SK-N-SH treated with all-trans-retinoic acid at 6 μM for 48 hours (cell line): ENCODE results near the gene RPL3.

Experiments used
- ATAC-seq: fragments of 200-7000 bp; cut with Tn5 transposase; 3 replicates; pipeline ENCODE4 v1.9.1; 2020; ENCODE audit warnings: mild to moderate bottlenecking, moderate library complexity
- CSDC2 ChIP-seq: fragments of 250-450 bp; sonication (Bioruptor Pico); IDR thresholded peaks from 2 replicates; pipeline ENCODE4 v1.5.0; 2020; ENCODE audit warnings: mild to moderate bottlenecking, moderate library complexity
- ISL1 ChIP-seq: fragments of 250-450 bp; sonication (Bioruptor Pico); IDR thresholded peaks from 2 replicates; pipeline ENCODE4 v2.1.2; 2022; ENCODE audit warnings: mild to moderate bottlenecking, moderate library complexity
- OSR1 ChIP-seq: fragments of 250-450 bp; sonication (Bioruptor Pico); IDR thresholded peaks from 2 replicates; pipeline ENCODE4 v1.8.0; 2022; ENCODE audit warnings: moderate library complexity, mild to moderate bottlenecking, inconsistent platforms
- PPARA ChIP-seq: fragments of 250-450 bp; sonication (Bioruptor Pico); IDR thresholded peaks from 2 replicates; pipeline ENCODE4 v1.5.0; 2020; ENCODE audit warnings: mild to moderate bottlenecking, borderline replicate concordance
- RARB ChIP-seq: fragments of 250-450 bp; sonication (Bioruptor Pico); IDR thresholded peaks from 2 replicates; pipeline ENCODE4 v1.8.0; 2021; ENCODE audit warnings: mild to moderate bottlenecking, moderate library complexity
- SNAI2 ChIP-seq: fragments of 250-450 bp; sonication (Bioruptor Pico); IDR thresholded peaks from 2 replicates; pipeline ENCODE4 v1.5.0; 2020; ENCODE audit warnings: mild to moderate bottlenecking, moderate library complexity
- TCF4 ChIP-seq: fragments of 250-450 bp; sonication (Bioruptor Pico); IDR thresholded peaks from 2 replicates; pipeline ENCODE4 v1.8.0; 2021; ENCODE audit warnings: mild to moderate bottlenecking, moderate library complexity, borderline replicate concordance
- TOX ChIP-seq: fragments of 250-450 bp; sonication (Bioruptor Pico); IDR thresholded peaks from 2 replicates; pipeline ENCODE4 v1.8.0; 2021; ENCODE audit warnings: mild to moderate bottlenecking, moderate library complexity, borderline replicate concordance
- ZC3H10 ChIP-seq: fragments of 250-450 bp; sonication (Bioruptor Pico); IDR thresholded peaks from 2 replicates; pipeline ENCODE4 v1.5.1; 2021; ENCODE audit warnings: mild to moderate bottlenecking, moderate library complexity
- ZFP3 ChIP-seq: fragments of 250-450 bp; sonication (Bioruptor Pico); IDR thresholded peaks from 2 replicates; pipeline ENCODE4 v1.5.0; 2020; ENCODE audit warnings: mild to moderate bottlenecking, moderate library complexity
- ZNF565 ChIP-seq: fragments of 450-650 bp; formaldehyde crosslinking; conservative IDR thresholded peaks from 2 replicates; pipeline ENCODE4 v1.5.0; 2020; ENCODE audit warnings: low read depth, mild to moderate bottlenecking, moderate library complexity
- ZNF70 ChIP-seq: fragments of 450-650 bp; formaldehyde crosslinking; IDR thresholded peaks from 2 replicates; pipeline ENCODE4 v1.5.0; 2020; ENCODE audit warnings: mild to moderate bottlenecking, moderate library complexity
- ZNF8 ChIP-seq: fragments of 450-650 bp; formaldehyde crosslinking; IDR thresholded peaks from 2 replicates; pipeline ENCODE4 v1.5.0; 2020; ENCODE audit warnings: mild to moderate bottlenecking, moderate library complexity
- TF ChIP-seq, protein P1 (sequence below): fragments of 250-450 bp; sonication (Bioruptor Pico); IDR thresholded peaks from 2 replicates; pipeline ENCODE4 v1.5.1; 2021; ENCODE audit warnings: mild to moderate bottlenecking, moderate library complexity
- TF ChIP-seq, protein P2 (sequence below): fragments of 250-450 bp; sonication (Bioruptor Pico); IDR thresholded peaks from 2 replicates; pipeline ENCODE4 v1.8.0; 2021; ENCODE audit warnings: low read depth, mild to moderate bottlenecking, moderate library complexity, borderline replicate concordance
- TF ChIP-seq, protein P3 (sequence below): fragments of 250-450 bp; sonication (Bioruptor Pico); IDR thresholded peaks from 2 replicates; pipeline ENCODE4 v1.5.0; 2020; ENCODE audit warnings: mild to moderate bottlenecking, moderate library complexity
- TF ChIP-seq, protein P4 (sequence below): fragments of 250-450 bp; sonication (Bioruptor Pico); IDR thresholded peaks from 2 replicates; pipeline ENCODE4 v1.5.1; 2020; ENCODE audit warnings: low read depth, mild to moderate bottlenecking, moderate library complexity
- TF ChIP-seq, protein P5 (sequence below): fragments of 250-450 bp; sonication (Bioruptor Pico); IDR thresholded peaks from 2 replicates; pipeline ENCODE4 v1.8.0; 2020; ENCODE audit warnings: mild to moderate bottlenecking, moderate library complexity, borderline replicate concordance

Gene RPL3

DNA sequence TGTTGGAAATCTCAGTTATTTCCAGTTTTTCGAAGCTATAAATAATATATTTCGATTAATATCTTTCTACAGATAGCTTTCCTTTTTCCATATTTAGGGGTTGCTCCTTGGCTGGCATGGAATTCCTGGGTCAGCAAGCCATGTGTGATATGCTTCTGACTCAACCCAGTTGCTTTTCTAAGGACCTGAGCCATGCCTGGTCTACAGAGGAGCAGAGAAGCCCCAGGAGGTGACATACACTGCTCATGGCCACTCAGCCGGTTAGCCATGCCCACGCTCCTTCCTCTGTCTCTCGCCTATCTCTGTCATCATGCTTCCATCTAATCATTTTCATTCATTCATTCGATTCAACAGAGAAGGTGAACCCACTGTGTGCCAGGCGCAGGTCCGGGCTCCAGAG is 51.4 kb downstream of the RPL3 start:
- TF ChIP-seq, protein P1, sequence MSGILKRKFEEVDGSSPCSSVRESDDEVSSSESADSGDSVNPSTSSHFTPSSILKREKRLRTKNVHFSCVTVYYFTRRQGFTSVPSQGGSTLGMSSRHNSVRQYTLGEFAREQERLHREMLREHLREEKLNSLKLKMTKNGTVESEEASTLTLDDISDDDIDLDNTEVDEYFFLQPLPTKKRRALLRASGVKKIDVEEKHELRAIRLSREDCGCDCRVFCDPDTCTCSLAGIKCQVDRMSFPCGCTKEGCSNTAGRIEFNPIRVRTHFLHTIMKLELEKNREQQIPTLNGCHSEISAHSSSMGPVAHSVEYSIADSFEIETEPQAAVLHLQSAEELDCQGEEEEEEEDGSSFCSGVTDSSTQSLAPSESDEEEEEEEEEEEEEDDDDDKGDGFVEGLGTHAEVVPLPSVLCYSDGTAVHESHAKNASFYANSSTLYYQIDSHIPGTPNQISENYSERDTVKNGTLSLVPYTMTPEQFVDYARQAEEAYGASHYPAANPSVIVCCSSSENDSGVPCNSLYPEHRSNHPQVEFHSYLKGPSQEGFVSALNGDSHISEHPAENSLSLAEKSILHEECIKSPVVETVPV: no peak
- TF ChIP-seq, protein P2, sequence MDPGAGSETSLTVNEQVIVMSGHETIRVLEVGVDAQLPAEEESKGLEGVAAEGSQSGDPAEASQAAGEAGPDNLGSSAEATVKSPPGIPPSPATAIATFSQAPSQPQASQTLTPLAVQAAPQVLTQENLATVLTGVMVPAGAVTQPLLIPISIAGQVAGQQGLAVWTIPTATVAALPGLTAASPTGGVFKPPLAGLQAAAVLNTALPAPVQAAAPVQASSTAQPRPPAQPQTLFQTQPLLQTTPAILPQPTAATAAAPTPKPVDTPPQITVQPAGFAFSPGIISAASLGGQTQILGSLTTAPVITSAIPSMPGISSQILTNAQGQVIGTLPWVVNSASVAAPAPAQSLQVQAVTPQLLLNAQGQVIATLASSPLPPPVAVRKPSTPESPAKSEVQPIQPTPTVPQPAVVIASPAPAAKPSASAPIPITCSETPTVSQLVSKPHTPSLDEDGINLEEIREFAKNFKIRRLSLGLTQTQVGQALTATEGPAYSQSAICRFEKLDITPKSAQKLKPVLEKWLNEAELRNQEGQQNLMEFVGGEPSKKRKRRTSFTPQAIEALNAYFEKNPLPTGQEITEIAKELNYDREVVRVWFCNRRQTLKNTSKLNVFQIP (CRISPR knock-in tag): no peak
- TF ChIP-seq ZNF70 (no peak), CSDC2 (CRISPR knock-in tag) (no peak), TOX (no peak), ISL1 (no peak)
- TF ChIP-seq, protein P3, sequence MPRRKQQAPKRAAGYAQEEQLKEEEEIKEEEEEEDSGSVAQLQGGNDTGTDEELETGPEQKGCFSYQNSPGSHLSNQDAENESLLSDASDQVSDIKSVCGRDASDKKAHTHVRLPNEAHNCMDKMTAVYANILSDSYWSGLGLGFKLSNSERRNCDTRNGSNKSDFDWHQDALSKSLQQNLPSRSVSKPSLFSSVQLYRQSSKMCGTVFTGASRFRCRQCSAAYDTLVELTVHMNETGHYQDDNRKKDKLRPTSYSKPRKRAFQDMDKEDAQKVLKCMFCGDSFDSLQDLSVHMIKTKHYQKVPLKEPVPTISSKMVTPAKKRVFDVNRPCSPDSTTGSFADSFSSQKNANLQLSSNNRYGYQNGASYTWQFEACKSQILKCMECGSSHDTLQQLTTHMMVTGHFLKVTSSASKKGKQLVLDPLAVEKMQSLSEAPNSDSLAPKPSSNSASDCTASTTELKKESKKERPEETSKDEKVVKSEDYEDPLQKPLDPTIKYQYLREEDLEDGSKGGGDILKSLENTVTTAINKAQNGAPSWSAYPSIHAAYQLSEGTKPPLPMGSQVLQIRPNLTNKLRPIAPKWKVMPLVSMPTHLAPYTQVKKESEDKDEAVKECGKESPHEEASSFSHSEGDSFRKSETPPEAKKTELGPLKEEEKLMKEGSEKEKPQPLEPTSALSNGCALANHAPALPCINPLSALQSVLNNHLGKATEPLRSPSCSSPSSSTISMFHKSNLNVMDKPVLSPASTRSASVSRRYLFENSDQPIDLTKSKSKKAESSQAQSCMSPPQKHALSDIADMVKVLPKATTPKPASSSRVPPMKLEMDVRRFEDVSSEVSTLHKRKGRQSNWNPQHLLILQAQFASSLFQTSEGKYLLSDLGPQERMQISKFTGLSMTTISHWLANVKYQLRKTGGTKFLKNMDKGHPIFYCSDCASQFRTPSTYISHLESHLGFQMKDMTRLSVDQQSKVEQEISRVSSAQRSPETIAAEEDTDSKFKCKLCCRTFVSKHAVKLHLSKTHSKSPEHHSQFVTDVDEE (CRISPR knock-in tag): no peak
- ATAC-seq: no peak

DNA sequence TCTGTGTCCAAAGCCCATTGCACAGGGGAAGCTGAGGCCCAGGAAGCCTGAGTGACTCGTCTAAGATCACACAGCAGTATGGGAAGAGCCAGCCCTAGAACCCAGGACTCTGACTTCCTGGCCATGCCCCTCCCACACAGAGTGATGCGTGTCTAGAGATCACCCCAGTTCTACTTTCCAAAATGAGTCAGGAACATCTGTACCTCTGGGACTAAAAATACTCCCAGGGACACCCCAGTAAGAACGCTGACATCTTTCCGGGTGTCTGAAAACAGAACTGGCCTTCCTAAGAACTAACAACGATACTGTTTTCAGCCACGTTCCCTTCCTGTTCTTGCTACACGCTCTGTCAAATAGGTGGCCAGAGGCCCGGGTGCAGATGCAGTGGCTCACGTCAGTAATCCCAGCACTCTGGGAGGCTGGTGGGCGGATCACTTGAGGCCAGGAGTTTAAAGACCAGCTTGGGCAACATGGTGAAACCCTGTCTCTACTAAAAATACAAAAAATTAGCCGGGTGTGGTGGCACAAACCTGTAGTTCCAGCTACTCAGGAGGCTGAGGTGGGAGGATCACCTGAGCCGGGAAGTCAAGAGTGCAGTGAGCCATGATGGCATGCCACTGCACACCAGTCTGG is 52.9 kb downstream of the RPL3 start:
- ATAC-seq: no peak
- no peak for TF ChIP-seq ZFP3 (CRISPR knock-in tag)
- no peak for TF ChIP-seq PPARA (CRISPR knock-in tag)
- TF ChIP-seq OSR1: no peak
- no peak for TF ChIP-seq TOX
- TF ChIP-seq SNAI2 (CRISPR knock-in tag): no peak
- TF ChIP-seq, protein P4, sequence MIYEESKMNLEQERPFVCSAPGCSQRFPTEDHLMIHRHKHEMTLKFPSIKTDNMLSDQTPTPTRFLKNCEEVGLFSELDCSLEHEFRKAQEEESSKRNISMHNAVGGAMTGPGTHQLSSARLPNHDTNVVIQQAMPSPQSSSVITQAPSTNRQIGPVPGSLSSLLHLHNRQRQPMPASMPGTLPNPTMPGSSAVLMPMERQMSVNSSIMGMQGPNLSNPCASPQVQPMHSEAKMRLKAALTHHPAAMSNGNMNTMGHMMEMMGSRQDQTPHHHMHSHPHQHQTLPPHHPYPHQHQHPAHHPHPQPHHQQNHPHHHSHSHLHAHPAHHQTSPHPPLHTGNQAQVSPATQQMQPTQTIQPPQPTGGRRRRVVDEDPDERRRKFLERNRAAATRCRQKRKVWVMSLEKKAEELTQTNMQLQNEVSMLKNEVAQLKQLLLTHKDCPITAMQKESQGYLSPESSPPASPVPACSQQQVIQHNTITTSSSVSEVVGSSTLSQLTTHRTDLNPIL (CRISPR knock-in tag): no peak

DNA sequence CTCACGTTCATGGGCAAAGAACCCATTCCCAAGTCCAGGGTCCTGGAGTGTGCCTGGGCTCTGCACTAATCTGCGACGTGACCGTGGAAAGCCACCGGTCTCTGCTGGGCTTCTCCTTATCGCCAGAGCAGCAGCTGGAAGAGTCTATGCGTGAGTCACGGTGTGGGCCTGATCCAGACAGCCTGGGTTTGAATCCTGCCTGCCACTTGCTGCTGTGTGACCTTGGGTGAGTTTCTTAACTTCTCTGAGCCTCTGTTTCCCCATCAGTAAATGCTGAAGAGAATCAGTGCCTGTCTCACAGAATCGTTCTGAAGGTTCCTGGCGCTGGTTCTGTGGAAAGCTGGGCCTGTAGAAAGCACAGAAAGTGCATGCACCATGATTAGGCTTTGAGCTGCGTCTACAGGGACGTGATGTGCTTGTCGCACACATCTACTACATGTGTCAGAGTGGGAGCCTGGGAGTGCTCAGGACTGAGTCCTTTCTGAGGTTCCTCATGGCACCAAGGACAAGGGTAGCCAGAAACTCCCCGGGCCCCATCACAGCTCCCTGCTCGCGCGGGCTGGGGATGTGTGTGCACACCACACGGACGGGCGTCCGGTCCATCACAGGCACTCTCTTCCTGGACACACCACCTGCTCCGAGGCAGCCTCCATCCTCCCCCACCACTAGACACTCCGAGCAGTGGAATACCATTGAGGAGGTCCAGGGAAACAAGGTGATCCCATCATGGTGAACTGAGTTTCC is 54.1 kb downstream of the RPL3 start:
- ATAC-seq: no peak
- no peak for TF ChIP-seq SNAI2 (CRISPR knock-in tag)
- no peak for TF ChIP-seq TCF4 (CRISPR knock-in tag)
- TF ChIP-seq ZNF565 (CRISPR knock-in tag): no peak
- TF ChIP-seq, protein P5, sequence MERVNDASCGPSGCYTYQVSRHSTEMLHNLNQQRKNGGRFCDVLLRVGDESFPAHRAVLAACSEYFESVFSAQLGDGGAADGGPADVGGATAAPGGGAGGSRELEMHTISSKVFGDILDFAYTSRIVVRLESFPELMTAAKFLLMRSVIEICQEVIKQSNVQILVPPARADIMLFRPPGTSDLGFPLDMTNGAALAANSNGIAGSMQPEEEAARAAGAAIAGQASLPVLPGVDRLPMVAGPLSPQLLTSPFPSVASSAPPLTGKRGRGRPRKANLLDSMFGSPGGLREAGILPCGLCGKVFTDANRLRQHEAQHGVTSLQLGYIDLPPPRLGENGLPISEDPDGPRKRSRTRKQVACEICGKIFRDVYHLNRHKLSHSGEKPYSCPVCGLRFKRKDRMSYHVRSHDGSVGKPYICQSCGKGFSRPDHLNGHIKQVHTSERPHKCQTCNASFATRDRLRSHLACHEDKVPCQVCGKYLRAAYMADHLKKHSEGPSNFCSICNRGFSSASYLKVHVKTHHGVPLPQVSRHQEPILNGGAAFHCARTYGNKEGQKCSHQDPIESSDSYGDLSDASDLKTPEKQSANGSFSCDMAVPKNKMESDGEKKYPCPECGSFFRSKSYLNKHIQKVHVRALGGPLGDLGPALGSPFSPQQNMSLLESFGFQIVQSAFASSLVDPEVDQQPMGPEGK (CRISPR knock-in tag): no peak
- TF ChIP-seq ZC3H10: no peak
- TF ChIP-seq RARB (CRISPR knock-in tag): no peak
- no peak for TF ChIP-seq ZNF70
- TF ChIP-seq ZNF8 (CRISPR knock-in tag): no peak
- TF ChIP-seq, protein P3 (CRISPR knock-in tag): no peak
